Kidney epithelial cell (primary cell): Measurements from ENCODE around the gene THSD4. TPM values are rescaled to one million over a fixed set of nuclear protein-coding genes. Genes with fewer than 3 reads are reported as not detected.
"Not testable (repeated sequence)": the region's sequence is repeated elsewhere in the genome, so short reads cannot be mapped to it uniquely, and the experiment has no call there.

Experiments used
- DNase-seq: peaks from one replicate; pipeline ENCODE4 v3.0.0-alpha.2; 2010; ENCODE audit warnings: low read depth
- H3K27me3 ChIP-seq: 2 replicates; pipeline ENCODE4 v1.6.0; 2011; ENCODE audit warnings: low read length; ENCODE audit not compliant: control insufficient read depth, insufficient read depth
- H3K36me3 ChIP-seq: 2 replicates; pipeline ENCODE4 v1.5.1; 2011; ENCODE audit warnings: low read length; ENCODE audit not compliant: control insufficient read depth, insufficient read depth
- H3K4me3 ChIP-seq: 2 replicates; pipeline ENCODE4 v1.5.1; 2011; ENCODE audit warnings: low read depth, mild to moderate bottlenecking, control low read depth, low read length
- total RNA-seq: library from RNA; depleted of rRNA; stranded (reverse); fragments of >200 nt; gene quantifications from 2 replicates; pipeline ENCODE4 v1.2.3, GENCODE V29; 2015
- TF ChIP-seq, protein P1 (sequence below): IDR thresholded peaks from 2 replicates; pipeline ENCODE4 v1.5.1; 2011; ENCODE audit warnings: mild to moderate bottlenecking, moderate library complexity, low read length, control low read depth, inconsistent platforms; ENCODE audit not compliant: insufficient read depth, poor library complexity, severe bottlenecking

Gene THSD4
- total RNA-seq, 1 donor from 2014 or later: 17.7 TPM

DNA sequence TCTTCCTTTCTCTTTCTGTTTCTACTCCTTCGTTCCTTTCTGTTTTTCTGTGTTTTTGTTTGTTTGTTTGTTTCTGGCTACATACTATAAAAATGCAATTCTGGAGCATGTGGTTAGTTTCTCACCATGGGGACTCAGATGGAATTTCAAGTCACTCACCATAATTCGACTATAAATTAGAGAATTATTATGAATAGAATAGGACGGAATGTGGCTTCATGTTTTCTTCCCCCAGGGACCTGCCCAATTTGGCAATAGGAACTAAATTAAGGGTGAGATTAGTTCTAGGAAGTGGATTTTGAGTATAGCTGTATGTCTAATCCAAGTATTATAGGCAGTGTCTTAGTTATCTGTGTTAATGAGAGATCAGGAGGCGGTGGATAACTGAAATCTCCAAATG lies 96.9 kb downstream of the THSD4 start:
- TF ChIP-seq, protein P1, sequence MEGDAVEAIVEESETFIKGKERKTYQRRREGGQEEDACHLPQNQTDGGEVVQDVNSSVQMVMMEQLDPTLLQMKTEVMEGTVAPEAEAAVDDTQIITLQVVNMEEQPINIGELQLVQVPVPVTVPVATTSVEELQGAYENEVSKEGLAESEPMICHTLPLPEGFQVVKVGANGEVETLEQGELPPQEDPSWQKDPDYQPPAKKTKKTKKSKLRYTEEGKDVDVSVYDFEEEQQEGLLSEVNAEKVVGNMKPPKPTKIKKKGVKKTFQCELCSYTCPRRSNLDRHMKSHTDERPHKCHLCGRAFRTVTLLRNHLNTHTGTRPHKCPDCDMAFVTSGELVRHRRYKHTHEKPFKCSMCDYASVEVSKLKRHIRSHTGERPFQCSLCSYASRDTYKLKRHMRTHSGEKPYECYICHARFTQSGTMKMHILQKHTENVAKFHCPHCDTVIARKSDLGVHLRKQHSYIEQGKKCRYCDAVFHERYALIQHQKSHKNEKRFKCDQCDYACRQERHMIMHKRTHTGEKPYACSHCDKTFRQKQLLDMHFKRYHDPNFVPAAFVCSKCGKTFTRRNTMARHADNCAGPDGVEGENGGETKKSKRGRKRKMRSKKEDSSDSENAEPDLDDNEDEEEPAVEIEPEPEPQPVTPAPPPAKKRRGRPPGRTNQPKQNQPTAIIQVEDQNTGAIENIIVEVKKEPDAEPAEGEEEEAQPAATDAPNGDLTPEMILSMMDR: no peak
- DNase-seq: no peak
- Histone ChIP-seq H3K27me3 (no peaks in the 10 kb centered on the region), H3K4me3 (no peak overlapping the region), H3K36me3 (no peaks in the 10 kb centered on the region)

DNA sequence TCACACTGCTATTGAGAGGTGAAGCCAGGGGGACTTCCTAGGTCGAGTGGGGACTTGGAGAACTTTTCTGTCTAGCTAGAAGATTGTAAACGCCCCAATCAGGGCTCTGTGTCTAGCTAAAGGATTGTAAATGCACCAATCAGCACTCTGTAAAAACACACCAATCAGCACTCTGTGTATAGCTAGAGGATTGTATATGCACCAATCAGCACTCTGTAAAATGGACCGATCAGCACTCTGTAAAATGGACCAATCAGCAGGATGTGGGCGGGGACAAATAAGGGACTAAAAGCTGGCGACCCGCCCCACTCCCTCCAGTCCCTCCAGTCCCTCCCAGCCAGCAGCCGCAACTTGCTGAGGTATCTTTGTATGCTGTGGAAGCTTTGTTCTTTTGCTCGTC lies 98.7 kb downstream of the THSD4 start:
- not testable (repeated sequence) for H3K4me3 ChIP-seq, H3K27me3 ChIP-seq, DNase-seq, H3K36me3 ChIP-seq

DNA sequence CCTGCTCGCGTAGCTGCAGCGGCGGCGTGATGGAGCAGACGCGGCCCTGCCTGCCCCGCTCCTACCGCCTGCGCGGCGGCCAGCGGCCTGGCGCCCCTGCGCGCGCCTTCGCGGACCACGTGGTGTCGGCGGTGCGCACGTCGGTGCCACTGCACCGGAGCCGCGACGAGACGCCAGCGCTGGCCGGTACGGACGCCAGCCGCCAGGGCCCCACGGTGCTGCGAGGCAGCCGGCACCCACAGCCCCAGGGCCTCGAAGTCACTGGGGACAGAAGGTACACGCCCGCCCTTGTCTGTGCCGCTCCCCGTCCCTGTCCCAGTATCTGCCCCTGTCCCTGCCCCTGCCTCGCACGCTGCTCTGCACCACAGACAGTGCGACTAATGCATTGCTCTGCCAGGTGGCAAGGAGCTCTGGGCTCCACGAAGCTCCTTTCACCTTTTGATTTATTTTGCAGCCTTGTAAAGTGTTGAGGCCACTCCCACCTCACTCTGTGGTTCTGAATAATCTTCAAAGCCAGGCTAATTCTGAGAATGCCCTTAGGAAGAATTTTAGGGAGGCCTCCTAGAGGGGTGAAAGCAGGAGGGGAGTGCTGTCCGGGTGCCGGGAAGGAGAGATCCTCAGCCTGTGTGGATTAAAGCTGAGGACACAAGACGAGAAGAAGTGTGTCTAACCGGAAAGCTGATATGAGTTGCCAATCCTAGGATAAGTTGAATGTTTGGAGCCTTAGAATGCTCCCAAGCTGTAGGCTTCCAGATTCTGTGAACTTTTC lies 100.0 kb downstream of the THSD4 start:
- Histone ChIP-seq H3K4me3 (no peak overlapping the region), H3K36me3 (no peaks in the 10 kb centered on the region), H3K27me3 (no peaks in the 10 kb centered on the region)
- DNase-seq: no peak
- TF ChIP-seq, protein P1: no peak

DNA sequence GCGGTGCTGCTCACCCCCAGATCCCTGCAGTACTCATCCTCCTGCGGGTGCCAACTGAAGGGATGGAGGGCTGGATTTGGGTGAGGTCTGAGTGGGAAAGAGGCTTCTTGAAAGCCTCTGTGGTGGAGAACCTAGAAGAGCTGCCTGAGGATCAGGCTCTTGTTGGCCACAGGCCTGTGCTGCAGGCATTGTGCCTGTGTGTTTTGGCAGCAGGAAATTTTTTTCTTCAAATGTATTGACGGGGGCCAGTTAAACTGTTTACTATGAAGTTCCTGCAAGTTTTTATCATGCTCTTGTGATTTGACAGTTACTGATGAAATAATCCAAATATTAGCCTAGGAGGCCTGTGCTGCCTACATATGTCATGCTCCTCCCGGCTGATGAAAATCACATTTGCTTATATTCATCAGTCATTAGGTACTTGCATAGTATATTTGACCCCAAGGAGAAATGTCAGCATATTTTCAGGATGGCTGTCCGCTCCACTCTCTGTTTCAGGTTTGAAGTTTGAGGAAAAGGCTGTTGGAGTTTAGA lies 103.1 kb downstream of the THSD4 start:
- no peak for DNase-seq
- no peak overlapping the region for H3K4me3 ChIP-seq
- TF ChIP-seq, protein P1: no peak
- no peaks in the 10 kb centered on the region for H3K36me3 ChIP-seq
- no peaks in the 10 kb centered on the region for H3K27me3 ChIP-seq

DNA sequence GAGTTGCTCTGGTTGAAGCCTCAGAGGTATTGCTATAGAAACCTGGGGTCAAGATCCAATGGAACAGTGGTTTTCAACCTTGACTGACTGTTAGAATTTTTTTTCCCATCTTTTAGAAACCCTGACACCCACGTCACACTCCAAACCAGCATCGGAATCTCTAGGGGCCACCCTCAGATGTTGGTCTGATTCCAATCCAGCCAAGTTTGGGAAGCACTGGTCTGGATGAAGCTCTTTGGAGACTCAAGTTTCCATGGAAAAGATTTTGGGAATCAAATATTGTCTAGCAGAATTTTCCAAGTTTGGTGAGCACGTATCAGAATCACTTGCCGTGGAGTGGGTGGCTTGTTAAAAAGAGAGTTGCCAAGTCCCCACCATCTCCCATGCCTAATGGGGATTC lies 103.8 kb downstream of the THSD4 start:
- H3K36me3 ChIP-seq: no peaks in the 10 kb centered on the region
- H3K4me3 ChIP-seq: no peak overlapping the region
- no peaks in the 10 kb centered on the region for H3K27me3 ChIP-seq
- no peak for DNase-seq
- TF ChIP-seq, protein P1: no peak

DNA sequence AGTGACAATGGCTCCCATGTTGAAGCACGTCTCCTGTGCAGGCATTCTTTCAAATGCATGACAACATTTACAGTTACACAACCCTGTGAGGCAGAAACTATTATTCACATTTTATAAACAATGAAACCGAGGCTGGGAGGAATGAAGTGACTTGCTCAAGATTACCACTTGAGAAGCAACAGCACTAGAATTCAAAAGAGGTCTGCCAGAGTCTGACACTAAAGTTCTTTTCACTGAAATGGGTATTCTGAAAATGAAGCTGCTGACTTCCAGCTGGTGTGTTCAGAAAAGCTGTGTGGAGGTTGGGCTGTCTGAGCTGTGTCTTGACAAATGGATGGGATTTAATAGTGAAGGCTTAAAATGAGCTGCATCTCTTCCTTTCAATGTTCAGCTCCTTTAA lies 104.4 kb downstream of the THSD4 start:
- Histone ChIP-seq H3K27me3 (no peaks in the 10 kb centered on the region), H3K4me3 (no peak overlapping the region), H3K36me3 (no peaks in the 10 kb centered on the region)
- DNase-seq: no peak
- TF ChIP-seq, protein P1: no peak
